Esophagus muscularis mucosa (tissue), 3 donors: ENCODE results near the gene CHAC1.

Experiments used
- EP300 ChIP-seq: sonication (generic); formaldehyde crosslinking; IDR thresholded peaks from one replicate; pipeline ENCODE4 v1.6.1; 2017; ENCODE audit warnings: antibody characterized with exemption
- TF ChIP-seq, protein P1 (sequence below), 3 experiments: fragments of 200-600 bp in 2 of 3; fragments of 450-650 bp in 1 of 3; sonication (generic) in 2 of 3; IDR thresholded peaks; one replicate each; pipeline ENCODE4 v1.5.1; 2017 to 2019; ENCODE audit warnings: antibody characterized with exemption in 3 of 3, mild to moderate bottlenecking in 2 of 3, moderate library complexity in 1 of 3

DNA sequence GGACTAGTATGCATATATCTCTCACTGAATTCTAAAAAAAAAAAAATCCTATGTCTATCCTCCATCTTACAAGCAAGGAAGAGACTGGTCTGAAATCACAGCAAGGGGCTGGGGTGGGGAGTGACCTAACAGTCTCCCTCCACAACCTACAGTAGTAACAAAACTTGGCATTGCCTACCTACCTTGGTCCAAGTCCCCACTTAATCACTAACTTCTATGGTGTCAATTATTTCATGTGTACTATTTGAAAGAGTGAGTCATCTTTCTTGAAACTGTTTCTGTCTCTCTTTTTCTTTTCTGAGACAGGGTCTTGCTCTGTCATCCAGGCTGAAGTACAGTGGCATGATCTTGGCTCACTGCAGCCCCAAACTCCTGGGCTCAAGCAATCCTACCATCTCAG is 36.8 kb downstream of the CHAC1 start:
- TF ChIP-seq, protein P1, sequence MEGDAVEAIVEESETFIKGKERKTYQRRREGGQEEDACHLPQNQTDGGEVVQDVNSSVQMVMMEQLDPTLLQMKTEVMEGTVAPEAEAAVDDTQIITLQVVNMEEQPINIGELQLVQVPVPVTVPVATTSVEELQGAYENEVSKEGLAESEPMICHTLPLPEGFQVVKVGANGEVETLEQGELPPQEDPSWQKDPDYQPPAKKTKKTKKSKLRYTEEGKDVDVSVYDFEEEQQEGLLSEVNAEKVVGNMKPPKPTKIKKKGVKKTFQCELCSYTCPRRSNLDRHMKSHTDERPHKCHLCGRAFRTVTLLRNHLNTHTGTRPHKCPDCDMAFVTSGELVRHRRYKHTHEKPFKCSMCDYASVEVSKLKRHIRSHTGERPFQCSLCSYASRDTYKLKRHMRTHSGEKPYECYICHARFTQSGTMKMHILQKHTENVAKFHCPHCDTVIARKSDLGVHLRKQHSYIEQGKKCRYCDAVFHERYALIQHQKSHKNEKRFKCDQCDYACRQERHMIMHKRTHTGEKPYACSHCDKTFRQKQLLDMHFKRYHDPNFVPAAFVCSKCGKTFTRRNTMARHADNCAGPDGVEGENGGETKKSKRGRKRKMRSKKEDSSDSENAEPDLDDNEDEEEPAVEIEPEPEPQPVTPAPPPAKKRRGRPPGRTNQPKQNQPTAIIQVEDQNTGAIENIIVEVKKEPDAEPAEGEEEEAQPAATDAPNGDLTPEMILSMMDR (IDR thresholded peaks at IDR 0.05): no peak
- no peak for TF ChIP-seq EP300
